ENCODE measurements around the gene EPN3. TPM values are rescaled to one million over a fixed set of nuclear protein-coding genes. Genes with fewer than 3 reads are reported as not detected.

Gene EPN3
- total RNA-seq, 2 experiments from 2014 or later: 0.28 TPM; not detected in 1

DNA sequence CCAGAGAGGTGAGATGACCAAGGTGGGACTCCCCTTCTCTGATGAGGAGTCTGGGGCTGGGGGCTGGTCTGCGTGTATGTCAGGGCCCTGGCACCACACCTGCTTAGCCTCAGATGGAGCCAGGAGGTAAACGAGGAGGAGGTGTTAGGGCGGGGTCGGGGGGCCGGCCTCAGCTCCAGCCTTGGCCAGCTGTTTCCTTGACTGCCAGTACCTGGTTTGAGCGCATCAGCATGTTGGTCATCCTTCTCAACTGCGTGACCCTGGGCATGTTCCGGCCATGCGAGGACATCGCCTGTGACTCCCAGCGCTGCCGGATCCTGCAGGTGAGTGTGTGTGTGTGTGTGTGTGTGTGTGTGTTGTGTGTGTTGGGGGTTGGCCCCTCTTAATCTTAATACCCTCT, 36.1 kb downstream of the EPN3 start:
- Histone ChIP-seq H3K27ac (ENCODE audit: low read depth, low read length, poor library complexity, severe bottlenecking) (no peak overlapping the region), H3K4me2 (ENCODE audit: low read length) (no peak overlapping the region), H2AFZ (ENCODE audit: low read length) (no peak overlapping the region), H3K4me3 (ENCODE audit: low read depth, low read length, poor library complexity, severe bottlenecking) (no peak overlapping the region), H4K20me1 (ENCODE audit: insufficient read depth, low read length) (no peaks in the 10 kb centered on the region), H3K79me2 (ENCODE audit: insufficient read depth, low read depth, low read length) (no peaks in the 10 kb centered on the region), H3K9me2 (ENCODE audit: insufficient read depth, low read length) (no peaks in the 10 kb centered on the region), H3K9me3 (ENCODE audit: low read length) (no peaks in the 10 kb centered on the region), H3K36me3 (ENCODE audit: insufficient read depth, low read length) (no peaks in the 10 kb centered on the region), H3K4me1 (ENCODE audit: insufficient read depth, low read length, poor library complexity, severe bottlenecking) (no peaks in the 10 kb centered on the region)
- no peak for DNase-seq (ENCODE audit: low spot score)
- POLR2A ChIA-PET: no interaction called here
- intact Hi-C loops (cut with micrococcal nuclease; ENCODE audit: unreplicated experiment): no loop called here
- CTCF ChIA-PET (ENCODE audit: unreplicated experiment): no interaction called here
- no peak for TF ChIP-seq EZH2phosphoT487 (IDR thresholded peaks at IDR 0.05; ENCODE audit: borderline replicate concordance, low read depth, low read length)
- TF ChIP-seq, protein P1, sequence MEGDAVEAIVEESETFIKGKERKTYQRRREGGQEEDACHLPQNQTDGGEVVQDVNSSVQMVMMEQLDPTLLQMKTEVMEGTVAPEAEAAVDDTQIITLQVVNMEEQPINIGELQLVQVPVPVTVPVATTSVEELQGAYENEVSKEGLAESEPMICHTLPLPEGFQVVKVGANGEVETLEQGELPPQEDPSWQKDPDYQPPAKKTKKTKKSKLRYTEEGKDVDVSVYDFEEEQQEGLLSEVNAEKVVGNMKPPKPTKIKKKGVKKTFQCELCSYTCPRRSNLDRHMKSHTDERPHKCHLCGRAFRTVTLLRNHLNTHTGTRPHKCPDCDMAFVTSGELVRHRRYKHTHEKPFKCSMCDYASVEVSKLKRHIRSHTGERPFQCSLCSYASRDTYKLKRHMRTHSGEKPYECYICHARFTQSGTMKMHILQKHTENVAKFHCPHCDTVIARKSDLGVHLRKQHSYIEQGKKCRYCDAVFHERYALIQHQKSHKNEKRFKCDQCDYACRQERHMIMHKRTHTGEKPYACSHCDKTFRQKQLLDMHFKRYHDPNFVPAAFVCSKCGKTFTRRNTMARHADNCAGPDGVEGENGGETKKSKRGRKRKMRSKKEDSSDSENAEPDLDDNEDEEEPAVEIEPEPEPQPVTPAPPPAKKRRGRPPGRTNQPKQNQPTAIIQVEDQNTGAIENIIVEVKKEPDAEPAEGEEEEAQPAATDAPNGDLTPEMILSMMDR (conservative IDR thresholded peaks at IDR 0.05; ENCODE audit: low read length): no peak
- no TSS peak for BruUV-seq (replicated peaks)

DNA sequence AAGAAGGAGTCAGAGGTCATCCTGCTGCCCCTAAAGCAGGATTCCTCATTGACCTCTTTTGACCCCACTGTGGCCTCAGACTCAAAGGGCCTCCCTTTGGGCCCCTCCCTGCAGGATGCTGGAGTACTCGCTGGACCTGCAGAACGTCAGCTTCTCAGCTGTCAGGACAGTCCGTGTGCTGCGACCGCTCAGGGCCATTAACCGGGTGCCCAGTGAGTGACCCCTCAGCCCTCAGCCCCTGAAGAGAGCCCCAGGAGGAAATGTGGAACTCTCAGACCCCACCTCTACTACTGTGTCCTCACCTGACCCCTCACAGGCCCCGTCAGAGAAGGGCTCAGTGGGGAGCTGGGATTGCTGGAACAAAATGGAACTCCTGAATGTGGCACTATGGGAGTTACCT, 37.1 kb downstream of the EPN3 start:
- Histone ChIP-seq H2AFZ (ENCODE audit: low read length) (no peak overlapping the region), H3K9me3 (ENCODE audit: low read length) (no peaks in the 10 kb centered on the region), H3K9me2 (ENCODE audit: insufficient read depth, low read length) (no peaks in the 10 kb centered on the region), H3K36me3 (ENCODE audit: insufficient read depth, low read length) (no peaks in the 10 kb centered on the region), H3K79me2 (ENCODE audit: insufficient read depth, low read depth, low read length) (no peaks in the 10 kb centered on the region), H4K20me1 (ENCODE audit: insufficient read depth, low read length) (no peaks in the 10 kb centered on the region), H3K4me1 (ENCODE audit: insufficient read depth, low read length, poor library complexity, severe bottlenecking) (no peaks in the 10 kb centered on the region), H3K27ac (ENCODE audit: low read depth, low read length, poor library complexity, severe bottlenecking) (no peak overlapping the region), H3K4me2 (ENCODE audit: low read length) (no peak overlapping the region), H3K4me3 (ENCODE audit: low read depth, low read length, poor library complexity, severe bottlenecking) (no peak overlapping the region)
- DNase-seq (ENCODE audit: low spot score): no peak
- POLR2A ChIA-PET: no interaction called here
- CTCF ChIA-PET (ENCODE audit: unreplicated experiment): no interaction called here
- TF ChIP-seq EZH2phosphoT487 (IDR thresholded peaks at IDR 0.05; ENCODE audit: borderline replicate concordance, low read depth, low read length): no peak
- TF ChIP-seq, protein P1 (conservative IDR thresholded peaks at IDR 0.05; ENCODE audit: low read length): no peak
- intact Hi-C loops (cut with micrococcal nuclease; ENCODE audit: unreplicated experiment): no loop called here
- BruUV-seq (replicated peaks): no TSS peak

DNA sequence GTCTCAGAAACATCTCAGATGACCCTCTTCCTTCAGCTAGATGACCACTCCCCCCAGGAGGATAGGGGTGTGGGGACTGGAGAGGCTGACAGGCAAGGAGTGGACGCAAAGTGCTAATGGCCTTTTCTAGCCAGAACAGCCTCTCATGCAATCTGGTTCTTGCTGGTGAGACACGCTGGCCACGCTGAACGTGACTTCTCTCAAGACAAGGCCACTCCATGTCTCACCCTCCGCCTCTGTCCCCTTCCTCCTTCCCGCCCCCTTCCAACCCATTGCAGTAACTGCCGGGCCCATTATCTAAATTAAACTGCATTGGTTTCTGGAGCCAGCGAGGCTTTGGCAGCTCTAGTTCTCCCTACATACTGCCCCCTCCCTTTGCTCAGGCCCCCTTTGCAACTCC, 37.5 kb downstream of the EPN3 start:
- no peaks in the 10 kb centered on the region for H3K79me2 ChIP-seq (ENCODE audit: insufficient read depth, low read depth, low read length)
- no peak for TF ChIP-seq EZH2phosphoT487 (IDR thresholded peaks at IDR 0.05; ENCODE audit: borderline replicate concordance, low read depth, low read length)
- TF ChIP-seq, protein P1 (conservative IDR thresholded peaks at IDR 0.05; ENCODE audit: low read length): no peak
- ChIA-PET CTCF (ENCODE audit: unreplicated experiment) (no interaction called here), POLR2A (no interaction called here)
- no peak overlapping the region for H2AFZ ChIP-seq (ENCODE audit: low read length)
- no peaks in the 10 kb centered on the region for H4K20me1 ChIP-seq (ENCODE audit: insufficient read depth, low read length)
- intact Hi-C loops (cut with micrococcal nuclease; ENCODE audit: unreplicated experiment): no loop called here
- H3K9me2 ChIP-seq (ENCODE audit: insufficient read depth, low read length): no peaks in the 10 kb centered on the region
- H3K4me2 ChIP-seq (ENCODE audit: low read length): no peak overlapping the region
- BruUV-seq (replicated peaks): no TSS peak
- DNase-seq (ENCODE audit: low spot score): no peak
- no peaks in the 10 kb centered on the region for H3K4me1 ChIP-seq (ENCODE audit: insufficient read depth, low read length, poor library complexity, severe bottlenecking)
- H3K27ac ChIP-seq (ENCODE audit: low read depth, low read length, poor library complexity, severe bottlenecking): no peak overlapping the region
- no peaks in the 10 kb centered on the region for H3K9me3 ChIP-seq (ENCODE audit: low read length)
- H3K4me3 ChIP-seq (ENCODE audit: low read depth, low read length, poor library complexity, severe bottlenecking): no peak overlapping the region
- H3K36me3 ChIP-seq (ENCODE audit: insufficient read depth, low read length): no peaks in the 10 kb centered on the region

Measured in OCI-LY7 (cell line).